HG03432 (cell line): ENCODE data around the gene PRSS23.
"Not testable (repeated sequence)": the region's sequence is repeated elsewhere in the genome, so short reads cannot be mapped to it uniquely, and the experiment has no call there.

Experiments
- ATAC-seq: cut with Tn5 transposase; IDR thresholded peaks from one replicate; pipeline ENCODE4 v1.9.1; 2021; ENCODE audit warnings: mild to moderate bottlenecking, moderate library complexity; ENCODE audit not compliant: unreplicated experiment

Gene PRSS23

GRCh38 chr11:86812322-86812670 lies 12.0 kb downstream of the PRSS23 start:
- no peak for ATAC-seq

GRCh38 chr11:86812981-86813380 lies 12.6 kb downstream of the PRSS23 start:
- no peak for ATAC-seq

DNA sequence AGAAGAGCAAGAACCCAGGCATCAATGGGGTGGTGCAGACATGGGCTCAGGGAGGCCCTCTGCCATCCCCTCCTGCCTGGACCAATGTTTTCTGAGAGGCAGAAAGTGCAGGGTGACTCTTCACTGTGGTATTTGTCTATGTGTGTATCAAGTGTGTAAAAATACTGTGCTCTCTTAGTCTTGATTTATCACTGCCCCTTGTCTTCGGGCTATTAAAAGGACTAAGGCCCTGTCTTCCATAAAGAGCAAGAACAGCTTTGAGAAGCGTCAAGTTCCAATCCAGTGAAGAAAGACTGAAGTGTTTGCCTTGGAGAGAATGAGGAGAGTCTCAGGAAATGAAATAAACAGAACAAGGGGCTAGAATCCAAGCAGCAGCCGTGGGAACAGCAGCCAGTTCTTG lies 14.4 kb downstream of the PRSS23 start:
- ATAC-seq: no peak

DNA sequence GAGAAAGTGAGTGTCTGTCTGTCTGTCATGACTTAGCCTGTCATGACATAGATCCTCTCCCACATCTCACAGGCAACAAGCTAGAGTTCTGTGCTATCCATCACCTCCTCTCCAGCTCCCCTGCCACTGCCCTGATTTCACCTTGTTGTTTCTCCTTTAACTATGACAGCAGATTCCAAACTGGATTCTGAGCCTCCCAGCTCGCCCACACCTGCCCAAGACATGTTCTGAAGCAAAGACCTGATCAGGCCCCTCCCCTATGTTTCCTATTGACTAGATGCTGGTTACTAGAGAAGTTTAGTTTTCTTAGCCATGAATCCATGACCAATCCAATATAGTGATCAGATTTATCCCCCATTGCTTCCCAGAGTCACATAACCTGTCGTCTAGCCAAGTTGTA lies 15.4 kb downstream of the PRSS23 start:
- no peak for ATAC-seq

DNA sequence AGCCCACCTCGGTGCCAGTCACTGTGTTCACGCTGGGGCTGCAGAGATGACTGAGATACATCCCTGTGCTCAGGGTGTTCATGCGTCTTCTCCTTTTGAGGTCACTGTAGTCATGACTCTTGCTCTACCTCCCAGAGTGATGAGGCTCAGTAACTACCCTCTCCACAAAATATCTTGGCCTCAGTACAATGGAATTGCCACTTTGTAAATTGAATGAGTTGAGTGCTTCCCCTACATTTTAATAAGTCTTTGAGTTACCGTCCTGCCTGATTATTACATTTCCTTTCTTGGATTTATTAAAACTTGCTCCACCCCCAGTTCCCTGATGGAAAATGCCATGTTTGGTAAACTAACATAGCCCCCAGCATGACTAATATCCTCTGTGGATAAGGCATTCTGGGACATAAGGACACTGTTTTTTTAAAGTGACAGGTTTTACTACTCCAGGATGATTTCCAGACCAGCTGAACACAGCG lies 15.9 kb downstream of the PRSS23 start:
- ATAC-seq: no peak

- peak; percentile 71 for ATAC-seq
Observed at GRCh38 chr11:86818462-86819192, 18.3 kb downstream of the PRSS23 start.

DNA sequence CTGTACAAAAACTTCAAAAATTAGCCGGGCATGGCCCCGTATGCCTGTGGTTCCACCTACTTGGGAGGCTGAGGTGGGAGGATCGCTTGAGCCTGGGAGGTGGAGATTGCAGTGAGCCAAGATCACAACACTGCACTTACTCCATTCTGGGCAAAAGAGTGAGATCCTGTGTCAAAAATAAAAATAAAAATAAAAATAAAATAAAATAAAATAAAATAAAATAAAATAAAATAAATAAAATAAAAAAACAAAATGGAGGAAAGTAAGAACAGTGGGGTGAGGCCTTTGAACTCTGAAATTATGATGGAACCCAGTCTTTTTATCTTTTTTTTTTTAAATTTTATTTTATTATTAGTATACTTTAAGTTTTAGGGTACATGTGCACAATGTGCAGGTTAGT lies 23.8 kb downstream of the PRSS23 start:
- ATAC-seq: not testable (repeated sequence)

- not testable (repeated sequence) for ATAC-seq
Observed at GRCh38 chr11:86834376-86834775, 34.0 kb downstream of the PRSS23 start.

GRCh38 chr11:86844762-86845508 lies 44.6 kb downstream of the PRSS23 start:
- not testable (repeated sequence) for ATAC-seq

DNA sequence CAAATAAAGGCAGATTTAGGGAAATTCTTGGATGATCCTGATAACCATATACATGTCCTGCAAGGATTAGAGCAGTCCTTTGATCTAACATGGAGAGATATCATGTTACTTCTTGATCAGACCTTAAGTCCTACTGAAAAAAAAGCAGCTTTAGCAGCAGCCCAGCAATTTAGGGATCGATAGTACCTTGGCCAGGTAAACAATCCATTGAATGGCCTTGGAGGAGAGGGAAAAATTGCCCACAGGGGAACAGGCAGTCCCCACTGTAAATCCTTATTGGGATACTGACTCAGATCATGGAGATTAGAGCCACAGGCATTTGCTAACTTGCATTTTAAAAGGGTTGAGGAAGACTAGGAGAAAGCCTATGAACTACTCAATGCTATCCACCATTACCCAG lies 47.8 kb downstream of the PRSS23 start:
- ATAC-seq: no peak

DNA sequence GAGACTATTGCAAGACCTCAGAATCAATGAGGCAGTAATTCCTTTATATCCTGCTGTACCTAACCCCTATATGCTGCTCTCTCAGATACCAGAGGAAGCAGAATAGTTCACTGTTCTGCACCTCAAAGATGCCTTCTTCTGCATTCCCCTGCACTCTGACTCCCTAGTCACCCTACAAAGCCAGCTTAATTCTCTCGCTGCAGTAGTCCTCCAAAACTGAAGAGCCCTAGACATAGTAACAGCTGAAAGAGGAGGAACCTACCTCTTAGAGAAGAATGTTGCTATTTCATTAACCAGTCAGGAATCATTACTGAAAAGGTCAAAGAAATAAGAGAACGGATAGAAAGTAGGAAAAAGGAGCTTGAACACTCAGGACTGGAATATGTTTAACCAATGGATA lies 49.3 kb downstream of the PRSS23 start:
- no peak for ATAC-seq
